Erythroblast (primary cell): ENCODE measurements around the gene FHOD1.

Experiments used
- GATA1 ChIP-seq: IDR thresholded peaks from 2 replicates; pipeline ENCODE4 v1.6.1; 2011; ENCODE audit warnings: low read depth, mild to moderate bottlenecking, control low read depth, low read length, moderate library complexity
- POLR2A ChIP-seq: IDR thresholded peaks from 2 replicates; pipeline ENCODE4 v1.6.1; 2011; ENCODE audit warnings: mild to moderate bottlenecking, low read length

- no peak for TF ChIP-seq POLR2A
- TF ChIP-seq GATA1: no peak
Measured at GRCh38 chr16:67236563-67237395, 10.5 kb downstream of the FHOD1 start.
